Loucy (cell line): ENCODE data around the gene PHACTR1.

Experiments used
- CTCF ChIP-seq: fragments of 200-600 bp; sonication (generic); conservative IDR thresholded peaks from 2 replicates; pipeline ENCODE4 v1.5.1; 2014; ENCODE audit warnings: mild to moderate bottlenecking, antibody characterized with exemption, low read length
- EZH2phosphoT487 ChIP-seq: fragments of 200-600 bp; IDR thresholded peaks from 2 replicates; pipeline ENCODE4 v1.6.1; 2018; ENCODE audit warnings: antibody characterized with exemption, mild to moderate bottlenecking, moderate library complexity, borderline replicate concordance

- TF ChIP-seq CTCF = no peak
- TF ChIP-seq EZH2phosphoT487 = no peak
Measured at GRCh38 chr6:13334953-13335352, 618.4 kb downstream of the PHACTR1 start.
